Left kidney (tissue), 2 donors: ENCODE data around the gene BICD2. TPM values are rescaled to one million over a fixed set of nuclear protein-coding genes. Genes with fewer than 3 reads are reported as not detected.

Experiments used
- DNase-seq: peaks from one replicate; pipeline ENCODE4 v3.0.0-alpha.2; 2013
- polyA plus RNA-seq: library from polyadenylated mRNA; unstranded; fragments of 120-200 nt; gene quantifications from one replicate; pipeline ENCODE4 v1.2.1, GENCODE V29; 2013; ENCODE audit not compliant: insufficient read length

Gene BICD2
- polyA plus RNA-seq, 1 donor, result 29.3 TPM

DNA sequence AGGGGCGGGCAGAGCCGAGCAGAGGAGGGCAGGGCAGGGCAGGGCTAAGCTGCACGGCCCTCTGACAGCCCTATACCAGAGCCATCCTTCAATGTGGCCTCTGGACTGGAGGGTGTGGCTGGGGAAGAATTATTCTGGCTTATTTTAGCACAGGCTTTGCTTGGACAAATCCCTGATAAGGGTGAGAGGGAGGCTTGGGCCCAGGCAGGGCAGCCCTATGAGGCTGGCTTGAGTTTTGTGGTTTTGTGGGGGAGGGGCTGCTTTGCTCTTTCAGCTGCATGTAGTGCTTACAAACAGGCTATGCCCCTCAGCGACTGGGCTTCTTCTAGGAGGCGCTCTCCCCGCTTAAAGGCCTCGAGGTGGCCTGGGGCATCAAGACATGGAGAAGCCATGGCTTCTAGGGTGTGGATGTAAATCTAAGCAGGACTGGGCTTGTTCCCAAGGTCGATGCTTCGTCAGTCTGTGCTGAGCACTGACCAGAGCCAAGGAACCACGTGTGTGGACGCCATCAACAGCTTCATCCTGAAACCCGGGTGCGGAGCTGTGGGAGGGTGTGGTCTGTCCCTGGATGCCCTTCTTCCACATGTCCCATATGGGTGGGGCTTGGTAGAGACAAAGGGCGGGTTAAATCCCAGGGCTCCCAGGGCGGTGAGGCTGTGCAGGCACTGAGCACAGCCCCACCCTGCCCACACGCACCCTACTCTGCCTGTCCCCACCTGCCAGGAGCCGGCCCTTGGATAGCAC is 49.0 kb downstream of the BICD2 start:
- DNase-seq, result no peak

DNA sequence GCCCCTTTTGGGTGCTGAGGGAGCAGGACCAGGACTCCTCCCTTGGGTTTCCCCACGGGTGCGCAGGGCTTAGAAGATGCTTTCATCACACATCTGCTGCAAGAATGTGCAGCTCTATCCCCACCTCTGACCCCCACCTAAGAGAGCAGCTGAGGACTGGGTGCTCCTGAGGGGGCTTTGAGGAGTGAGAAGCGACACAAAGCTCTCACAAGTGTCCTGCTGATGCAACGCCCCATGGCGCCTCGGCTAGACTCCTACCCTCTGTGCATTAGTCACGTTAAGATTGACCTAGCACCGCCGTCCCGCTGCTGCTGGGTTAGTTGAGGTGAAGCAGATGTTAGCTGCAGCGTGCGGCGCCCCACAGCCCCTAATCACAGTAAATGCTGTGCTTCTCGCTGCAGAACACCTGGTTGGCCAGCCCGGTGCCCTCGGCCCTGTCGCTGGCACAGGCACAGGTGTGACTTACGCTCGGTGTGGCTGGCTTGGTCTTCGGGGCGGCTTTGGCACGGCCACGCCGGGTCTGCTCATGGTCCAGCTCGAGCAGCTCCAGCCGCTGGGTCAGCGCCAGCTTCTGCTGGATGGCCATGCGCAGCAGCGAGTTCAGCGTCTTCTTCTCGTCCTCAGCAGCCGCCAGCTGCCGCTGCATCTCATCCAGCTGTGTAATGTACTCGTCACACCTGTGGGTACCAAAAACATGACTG is 49.7 kb downstream of the BICD2 start:
- no peak for DNase-seq

DNA sequence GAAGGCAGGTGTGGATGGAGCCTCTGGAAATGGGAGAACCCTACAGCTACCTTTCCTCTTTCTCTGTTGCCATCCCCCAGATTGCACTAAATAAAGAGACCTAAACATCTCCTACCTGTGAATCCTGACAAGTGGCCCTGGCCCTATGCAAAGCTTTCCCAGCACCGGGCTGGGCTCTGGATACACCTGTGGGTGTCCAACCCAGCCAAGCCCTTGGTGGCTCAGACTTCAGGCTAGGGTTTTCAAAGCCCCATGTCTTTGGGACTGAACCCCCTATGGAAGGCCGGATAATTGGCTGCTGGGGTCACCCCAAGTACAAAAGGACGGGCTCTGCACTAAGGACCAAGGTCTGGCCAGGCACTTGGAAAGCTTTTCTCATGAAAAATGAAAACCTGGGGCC is 50.6 kb downstream of the BICD2 start:
- no peak for DNase-seq

DNA sequence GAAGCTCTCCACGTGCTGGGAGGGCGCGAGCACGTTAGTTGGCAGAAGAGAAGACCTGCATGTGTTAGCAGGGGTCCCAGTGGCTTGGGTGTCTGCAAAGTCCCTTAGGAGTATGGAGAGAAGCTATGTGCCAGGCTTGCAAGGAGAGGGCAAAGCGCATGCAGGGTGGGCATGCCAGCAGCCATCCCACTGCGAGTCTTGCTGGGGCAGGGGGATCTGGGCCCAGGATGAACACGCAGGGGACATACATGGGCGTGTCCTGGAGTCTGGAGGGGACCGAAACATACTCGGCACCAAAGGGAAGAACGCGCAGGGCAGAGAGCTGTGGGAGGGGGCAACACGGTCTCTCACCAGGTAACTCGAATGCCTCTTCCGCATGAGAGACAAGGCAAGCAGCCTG is 51.1 kb downstream of the BICD2 start:
- no peak for DNase-seq

DNA sequence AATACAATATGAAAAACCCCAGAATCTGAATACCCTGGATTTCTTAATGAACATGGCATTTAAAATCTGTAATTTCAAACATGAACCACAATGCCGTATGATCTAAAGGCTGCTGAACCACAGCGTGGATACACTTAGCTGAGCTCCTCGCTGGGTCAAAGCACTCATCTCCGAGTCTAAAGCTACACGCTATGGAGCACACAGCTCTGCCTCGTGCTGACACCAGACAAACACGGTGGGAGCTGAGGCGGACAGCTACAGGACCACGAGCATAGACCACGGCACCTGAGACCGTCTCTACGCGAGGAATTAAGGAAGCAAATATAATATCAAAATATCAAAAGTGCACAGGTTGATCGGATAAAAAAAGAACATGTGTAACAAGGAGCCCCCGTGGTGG is 51.9 kb downstream of the BICD2 start:
- DNase-seq, result no peak

DNA sequence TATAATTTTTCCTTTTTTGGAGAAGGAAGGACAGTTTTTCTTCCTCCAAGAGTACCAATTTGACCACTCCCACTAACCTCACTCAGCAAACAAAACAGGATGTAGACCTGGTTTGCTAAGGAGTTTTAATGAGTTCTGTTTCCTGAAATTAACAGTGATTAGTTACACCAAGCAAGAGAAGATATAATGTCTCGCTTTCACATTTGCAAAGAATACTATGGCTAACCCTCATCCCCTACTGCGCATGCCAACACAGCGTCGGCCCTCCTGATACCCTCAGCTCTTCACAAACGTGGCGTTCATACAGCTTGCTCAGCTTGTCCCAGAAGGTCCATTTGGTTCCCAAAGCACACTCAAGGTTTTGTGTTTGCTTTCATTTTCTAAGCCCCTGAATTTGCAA is 52.8 kb downstream of the BICD2 start:
- DNase-seq, result no peak

DNA sequence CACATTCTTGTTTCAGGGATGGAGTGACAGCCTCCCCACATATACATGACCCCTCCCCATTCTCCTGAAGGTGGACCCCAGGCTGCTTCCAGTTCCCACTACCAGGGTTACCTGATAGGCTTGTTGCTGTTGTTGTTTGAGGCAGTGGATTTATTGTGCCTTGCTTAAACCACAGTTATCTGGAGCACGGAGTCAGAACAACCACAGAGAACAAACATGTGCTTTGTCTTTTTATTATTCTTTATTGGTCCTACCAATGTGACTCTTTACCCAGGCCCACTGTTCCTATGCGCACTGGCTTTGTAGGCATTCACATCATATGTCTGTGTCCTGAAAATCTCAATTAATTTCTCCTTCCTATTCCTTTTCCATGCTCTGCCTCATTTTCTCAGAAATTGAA is 53.5 kb downstream of the BICD2 start:
- no peak for DNase-seq

DNA sequence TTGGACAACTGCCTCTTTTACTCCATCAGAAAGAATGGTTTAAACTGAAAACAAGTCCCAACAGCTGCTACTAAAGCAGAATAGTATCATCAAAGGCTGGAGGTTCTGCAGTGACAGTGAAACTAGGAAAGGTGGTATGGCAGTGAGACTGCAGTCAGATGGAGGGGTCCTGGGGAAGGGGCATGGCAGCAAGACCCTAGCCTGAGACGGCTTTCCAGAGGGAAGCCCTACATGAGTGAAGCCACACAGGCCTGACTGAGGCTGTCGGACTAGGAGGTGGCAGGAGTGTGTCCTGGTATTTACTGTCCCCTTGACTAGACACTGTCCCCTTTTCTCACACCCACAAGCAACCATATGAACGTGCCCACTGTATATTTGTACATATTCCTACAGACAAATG is 54.3 kb downstream of the BICD2 start:
- DNase-seq, result no peak

DNA sequence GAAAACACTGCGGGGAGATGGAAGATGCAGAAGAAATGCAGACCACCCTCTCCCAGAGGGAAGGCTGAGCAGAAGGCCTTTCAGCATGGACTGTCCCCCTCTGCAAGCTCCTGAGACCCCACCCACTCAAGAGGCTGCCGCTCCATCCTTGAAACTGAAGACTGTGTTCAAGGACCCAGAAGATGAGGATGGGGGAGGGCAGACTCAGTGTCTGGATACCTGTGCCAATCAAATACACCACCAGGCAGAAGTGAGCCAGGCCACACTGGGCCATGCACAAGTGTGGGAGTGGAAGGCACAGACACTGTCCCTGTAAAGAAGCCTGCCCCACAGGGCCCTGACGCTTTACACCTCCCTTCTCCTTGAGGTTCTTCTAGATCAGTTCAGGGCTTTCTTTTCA is 54.7 kb downstream of the BICD2 start:
- no peak for DNase-seq

DNA sequence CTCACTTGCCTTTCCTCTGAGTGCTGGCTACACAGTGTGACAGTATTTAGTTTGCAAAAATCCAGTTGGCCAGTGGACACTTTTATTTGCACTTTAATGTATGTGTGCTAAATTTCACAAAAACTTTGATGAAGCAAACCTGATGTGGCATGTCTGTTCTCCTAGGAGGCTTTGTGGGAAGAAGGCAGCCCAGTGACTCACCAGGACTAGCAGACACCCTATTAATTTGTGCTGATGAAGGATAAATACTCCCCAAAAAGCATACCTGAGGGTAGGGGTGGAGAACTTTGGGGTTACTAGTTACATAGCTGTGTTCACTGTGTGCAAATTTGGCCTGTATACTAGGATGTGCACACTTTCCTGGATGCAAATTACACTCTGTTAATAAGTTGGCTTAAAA is 55.4 kb downstream of the BICD2 start:
- no peak for DNase-seq

DNA sequence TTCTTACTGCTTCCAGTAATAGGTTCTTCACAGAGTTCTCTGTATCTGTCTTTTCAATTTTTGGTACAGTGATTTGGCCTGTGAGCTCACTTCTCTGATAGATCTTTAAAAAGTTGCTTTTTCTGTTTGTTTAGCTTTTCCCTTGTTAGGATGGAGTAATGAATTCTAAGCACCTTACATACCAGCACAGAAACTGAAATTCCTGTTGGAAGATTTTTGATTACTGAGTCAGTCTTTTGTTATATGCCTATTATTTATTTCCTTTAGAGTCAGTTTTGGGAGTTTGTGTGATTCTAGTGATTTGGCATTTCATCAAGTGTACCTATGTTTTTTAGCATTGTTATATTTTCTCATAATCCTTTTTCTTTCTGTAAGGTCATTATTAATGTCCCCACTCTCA is 57.1 kb downstream of the BICD2 start:
- no peak for DNase-seq

DNA sequence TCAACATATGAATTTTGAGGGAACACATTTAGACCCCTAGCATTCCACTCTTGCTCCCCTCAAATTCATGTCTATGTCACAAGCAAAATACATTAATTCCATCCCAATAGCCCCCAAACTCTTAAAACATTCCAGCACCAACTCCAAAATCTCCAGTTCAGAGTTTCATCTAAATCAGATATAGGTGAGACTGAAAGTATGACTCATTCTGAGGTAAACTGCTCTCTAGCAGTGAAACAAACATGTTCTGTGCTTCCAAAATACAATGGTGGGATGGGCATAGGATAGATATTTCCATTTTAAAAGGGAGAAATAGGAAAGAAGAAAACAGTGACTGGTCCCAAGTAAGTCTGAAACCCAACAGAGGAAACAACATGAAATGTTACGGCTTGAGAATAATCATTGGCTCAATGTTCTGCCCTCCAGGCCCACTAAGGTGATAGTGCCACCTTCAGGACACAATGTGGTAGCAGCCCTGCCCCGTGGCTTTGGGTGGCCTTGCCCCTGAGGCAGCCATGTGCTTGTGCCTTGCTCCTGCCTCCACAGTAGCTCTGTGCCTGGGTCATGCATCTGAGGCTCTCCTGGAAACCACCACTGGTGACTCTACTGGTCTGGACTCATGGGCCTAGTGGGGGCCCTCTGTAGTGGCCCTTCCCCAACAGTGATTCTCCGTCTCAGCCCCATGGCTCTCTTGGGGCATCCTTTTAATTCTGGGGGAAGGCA is 58.3 kb downstream of the BICD2 start:
- DNase-seq, result no peak

DNA sequence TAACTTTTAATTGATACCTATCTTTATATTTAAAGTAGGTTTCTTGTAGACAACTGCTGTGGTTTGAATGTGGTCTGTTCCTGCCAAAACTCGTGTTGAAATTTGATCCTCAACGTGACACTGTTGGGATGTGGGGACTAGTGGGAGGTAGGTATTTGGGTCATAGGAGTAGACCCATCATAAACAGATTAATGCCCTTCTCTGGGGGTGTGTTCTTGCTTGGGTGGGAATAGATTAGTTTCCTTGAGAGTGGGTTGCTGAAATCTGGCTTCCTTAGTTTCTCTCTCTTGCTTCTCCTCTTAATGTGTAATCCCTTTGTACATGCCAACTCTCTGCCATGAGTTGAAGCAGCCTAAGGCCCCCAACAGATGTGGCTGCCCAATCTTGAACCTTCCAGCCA is 60.1 kb downstream of the BICD2 start:
- no peak for DNase-seq

DNA sequence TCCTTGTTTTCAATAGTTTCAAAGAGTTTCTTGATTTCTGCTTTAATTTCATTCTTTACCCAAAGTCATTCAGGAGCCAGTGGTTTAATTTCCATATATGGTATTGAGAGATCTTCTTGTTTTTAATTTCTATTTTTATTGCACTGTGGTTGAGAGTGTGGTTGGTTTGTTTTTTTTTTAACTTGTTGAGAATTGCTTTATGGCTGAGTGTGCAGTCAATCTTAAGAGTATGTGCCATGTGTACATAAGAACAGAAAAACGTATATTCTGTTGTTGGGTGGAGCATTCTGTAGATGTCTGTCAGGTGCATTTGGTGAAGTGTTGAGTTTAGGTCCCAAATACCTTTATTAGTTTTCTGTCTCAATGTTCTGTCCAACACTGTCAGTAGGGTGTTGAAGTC is 68.0 kb downstream of the BICD2 start:
- no peak for DNase-seq

DNA sequence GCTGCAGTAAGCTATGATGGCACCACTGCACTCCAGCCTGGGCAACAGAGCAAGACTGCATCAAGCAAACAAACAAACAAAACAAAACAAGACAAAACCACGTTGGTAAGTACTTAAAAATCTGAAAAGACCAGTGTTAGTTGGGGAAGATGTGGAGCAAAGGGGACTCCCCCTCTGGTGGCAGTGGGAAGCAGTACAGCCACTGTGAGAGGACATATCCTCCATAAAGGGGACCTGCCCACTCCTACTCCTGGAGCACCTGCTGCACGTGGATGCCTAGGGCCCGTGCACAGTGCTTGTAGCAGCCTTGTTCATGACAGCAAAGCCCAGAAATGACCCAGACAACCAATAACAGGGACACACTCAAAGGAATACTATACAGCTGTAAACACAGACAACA is 77.7 kb downstream of the BICD2 start:
- no peak for DNase-seq

DNA sequence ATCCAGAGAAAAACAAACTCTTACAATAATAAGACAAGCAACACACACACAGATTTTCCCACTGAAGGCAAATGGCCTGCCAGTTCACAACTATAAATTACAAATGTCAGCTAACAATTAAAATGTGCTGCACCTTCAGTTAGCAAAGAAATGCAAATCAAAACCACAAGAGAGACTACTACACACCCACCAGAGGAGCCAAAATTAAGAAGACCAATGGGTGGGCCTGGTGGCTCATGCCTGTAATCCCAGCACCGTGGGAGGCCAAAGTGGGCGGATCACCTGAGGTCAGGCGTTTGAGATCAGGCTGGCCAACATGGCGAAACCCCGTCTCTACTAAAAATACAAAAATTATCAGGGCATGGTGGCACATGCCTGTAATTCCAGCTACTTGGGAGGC is 79.6 kb downstream of the BICD2 start:
- no peak for DNase-seq

DNA sequence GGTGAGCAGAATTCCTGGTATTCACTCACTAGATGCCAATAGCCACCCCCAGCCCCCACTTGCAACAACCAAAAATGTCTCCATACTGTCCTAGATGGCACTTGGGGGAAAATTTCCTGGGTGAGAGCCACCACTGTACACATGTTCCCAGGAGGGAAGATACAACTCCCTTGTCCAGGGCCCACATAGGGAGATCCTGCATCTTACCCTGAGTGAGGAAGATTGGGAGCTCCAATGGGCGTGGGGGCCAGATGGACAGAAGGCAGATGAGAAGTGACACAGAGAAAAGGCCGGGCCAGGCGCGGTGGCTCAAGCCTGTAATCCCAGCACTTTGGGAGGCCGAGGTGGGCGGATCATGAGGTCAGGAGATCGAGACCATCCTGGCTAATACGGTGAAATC is 82.4 kb downstream of the BICD2 start:
- DNase-seq, result no peak

DNA sequence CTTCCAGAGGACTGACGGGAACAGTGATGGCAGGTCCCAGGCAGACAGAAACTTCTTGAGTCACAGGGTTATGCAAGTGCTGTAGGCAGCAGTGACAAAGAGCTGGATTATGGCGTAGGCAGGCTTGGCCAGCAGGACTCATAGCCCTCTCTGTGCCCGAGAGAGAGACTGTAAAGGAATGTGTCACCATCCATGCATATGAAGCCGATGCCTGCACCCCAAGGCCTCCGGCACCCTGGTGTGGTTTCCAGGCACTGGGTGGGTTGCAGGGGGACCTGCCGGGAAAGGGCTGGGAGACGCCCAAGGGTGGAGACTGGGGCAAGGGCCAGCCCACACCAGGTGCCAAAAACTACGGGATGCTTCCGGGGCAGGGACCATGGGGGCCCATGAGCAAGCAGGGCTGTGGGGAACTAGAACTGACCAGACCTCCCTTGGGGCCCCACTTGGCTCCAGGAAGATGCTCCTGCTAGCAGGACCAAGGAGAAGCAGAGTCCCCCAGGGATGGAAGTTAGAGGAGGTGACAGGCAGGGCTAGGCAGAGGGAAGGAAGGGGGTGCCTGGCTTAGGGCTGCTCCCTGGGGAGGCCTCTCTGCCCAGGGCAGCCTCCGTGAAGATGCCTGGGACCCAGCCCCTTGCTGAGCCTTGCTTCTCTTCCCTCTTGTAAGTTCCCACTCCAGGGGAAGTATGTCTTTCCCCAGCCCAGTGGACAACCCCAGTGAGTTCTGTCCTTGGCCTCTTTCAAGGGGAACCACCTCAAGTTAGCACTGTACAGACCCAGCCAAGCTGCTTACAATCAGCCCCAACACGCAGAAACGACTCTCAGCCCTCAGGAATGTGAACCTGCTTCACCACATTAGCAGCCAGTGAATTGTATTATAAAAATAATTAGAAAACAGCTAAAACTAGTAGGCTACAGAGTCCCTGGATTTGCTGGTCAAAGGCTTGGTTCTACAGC is 84.2 kb downstream of the BICD2 start:
- DNase-seq, result no peak

DNA sequence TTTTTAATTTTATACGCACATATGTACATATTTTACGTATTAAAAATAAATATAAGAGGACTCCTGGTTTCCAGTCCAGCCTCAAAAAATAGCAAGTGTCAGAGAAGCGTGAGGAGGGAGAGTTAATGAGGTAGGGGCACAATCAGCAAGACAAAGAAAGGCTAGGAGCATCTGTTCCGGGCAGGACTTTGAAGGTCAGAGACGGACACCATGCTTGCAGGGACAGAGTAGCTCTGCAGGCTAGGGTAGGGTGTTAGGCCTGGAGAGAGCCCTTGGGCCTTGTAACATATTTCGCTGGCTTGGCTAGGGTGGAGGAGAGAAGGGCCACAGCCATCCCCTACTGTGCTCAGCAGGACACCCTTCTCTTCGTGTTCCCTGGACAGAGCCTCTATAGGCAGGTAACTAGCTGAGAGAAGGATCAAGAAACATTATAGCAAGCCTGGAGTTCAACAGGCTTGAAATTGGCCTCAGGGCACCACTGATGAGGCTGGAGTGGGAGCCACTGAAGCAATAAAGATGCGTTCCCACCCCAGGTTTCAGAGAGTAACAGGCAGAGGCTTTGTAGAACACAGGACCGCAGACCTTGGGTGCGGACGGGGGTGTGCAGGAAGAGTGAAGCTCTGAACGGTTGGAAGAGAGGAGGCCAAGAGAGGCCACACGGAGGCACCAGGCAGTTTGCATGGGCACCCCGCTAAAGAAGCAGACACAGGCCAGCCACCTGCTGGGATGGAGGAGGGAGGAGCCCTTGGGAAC is 85.0 kb downstream of the BICD2 start:
- DNase-seq, result no peak

DNA sequence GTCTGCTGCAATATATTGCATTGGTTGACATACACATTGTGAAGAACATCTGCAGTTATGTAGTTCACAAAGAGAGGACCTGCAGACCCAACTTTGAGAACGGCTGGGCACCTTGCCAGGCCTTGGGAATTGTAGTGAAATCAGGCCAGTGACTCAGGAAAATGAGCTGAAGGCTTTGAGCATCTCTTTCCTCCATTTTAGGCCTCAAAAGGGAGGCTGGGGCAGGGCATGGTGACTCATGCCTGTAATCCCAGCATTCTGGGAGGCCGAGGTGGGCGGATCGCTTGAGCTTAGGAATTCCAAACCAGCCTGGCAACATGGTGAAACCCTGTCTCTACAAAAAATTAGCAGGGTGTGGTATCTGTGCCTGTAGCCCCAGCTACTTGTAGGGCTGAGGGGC is 93.3 kb downstream of the BICD2 start:
- no peak for DNase-seq

DNA sequence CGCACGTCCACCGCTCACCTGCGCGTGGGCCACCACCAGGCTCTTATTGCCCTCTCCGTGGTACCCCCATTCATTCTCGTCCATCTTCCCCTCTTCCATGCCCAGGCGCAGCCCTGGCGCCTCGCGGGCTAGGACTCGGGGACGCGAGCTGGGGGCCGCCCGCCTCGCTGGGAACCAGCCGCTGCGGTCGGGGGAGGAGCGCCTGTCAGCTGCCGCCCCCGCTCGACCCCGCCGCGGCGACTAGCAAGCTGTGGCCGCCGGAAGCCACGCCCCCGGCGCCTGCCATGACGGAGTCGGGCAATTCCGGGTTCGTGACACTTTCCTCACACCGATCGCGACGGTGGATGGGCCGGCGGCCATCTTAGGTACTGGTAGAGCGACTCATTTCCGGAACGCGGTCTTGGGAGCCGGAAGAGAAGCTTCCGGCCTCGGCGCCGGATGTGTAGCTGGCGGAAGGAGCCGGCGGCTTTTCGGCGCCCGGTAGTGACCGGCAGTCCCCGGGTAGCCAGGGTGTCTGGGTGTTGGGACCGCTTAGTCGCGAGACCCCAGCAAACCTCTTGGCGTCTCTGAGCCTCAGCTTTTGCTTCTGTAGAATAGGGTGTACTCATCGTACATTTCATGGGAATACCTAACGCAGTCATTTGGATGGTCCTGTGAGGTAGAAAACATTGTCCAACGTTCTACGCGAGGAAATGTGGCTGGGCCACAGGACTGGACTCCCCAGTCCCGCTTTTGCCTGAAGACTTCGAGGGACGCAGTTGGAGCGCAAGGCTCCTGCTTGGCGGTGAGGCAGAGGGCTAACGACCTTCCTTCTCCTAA is 94.5 kb downstream of the BICD2 start, which contains the start of gene IPPK:
Gene IPPK (minus strand): TSS at position 242 of the 819 bp plus-strand sequence. CDS start 143 bp downstream, at position 99.
- peak; percentile 98 for DNase-seq
